HG03108 (cell line): ENCODE data around the gene DOK4.
"Not testable (repeated sequence)": the region's sequence is repeated elsewhere in the genome, so short reads cannot be mapped to it uniquely, and the experiment has no call there.

ENCODE experiments used
- ATAC-seq: cut with Tn5 transposase; IDR thresholded peaks from one replicate; pipeline ENCODE4 v1.9.1; 2021; ENCODE audit warnings: moderate library complexity; ENCODE audit not compliant: unreplicated experiment

The DOK4 gene

GRCh38 chr16:57452021-57452420 lies 34.3 kb downstream of the DOK4 start:
- ATAC-seq, result no peak

- ATAC-seq, result peak; percentile 98
These were observed 38.9 kb downstream of the DOK4 start, which contains the start of the genes CIAPIN1 and COQ9 for GRCh38 chr16:57447186-57447962. Gene CIAPIN1 (minus strand): TSS chr16:57447385. CDS start chr16:57440928, 6,457 bp downstream. Gene COQ9 (plus strand): TSS chr16:57447479. CDS start chr16:57447506, 27 bp downstream.

GRCh38 chr16:57446531-57447185 lies 39.6 kb downstream of the DOK4 start:
- peak; percentile 21 for ATAC-seq

- ATAC-seq, result no peak
These were observed 40.8 kb downstream of the DOK4 start for GRCh38 chr16:57445510-57445909.

GRCh38 chr16:57444711-57445110 lies 41.6 kb downstream of the DOK4 start:
- ATAC-seq, result no peak

- ATAC-seq, result not testable (repeated sequence)
These were observed 45.7 kb downstream of the DOK4 start for GRCh38 chr16:57440551-57440950.

GRCh38 chr16:57439947-57440346 lies 46.3 kb downstream of the DOK4 start:
- not testable (repeated sequence) for ATAC-seq

- ATAC-seq, result no peak
These were observed 50.5 kb downstream of the DOK4 start for GRCh38 chr16:57435838-57436237.

GRCh38 chr16:57434003-57434402 lies 52.3 kb downstream of the DOK4 start:
- ATAC-seq, result no peak

- no peak for ATAC-seq
These were observed 53.3 kb downstream of the DOK4 start for GRCh38 chr16:57432989-57433388.

- ATAC-seq, result no peak
These were observed 53.8 kb downstream of the DOK4 start for GRCh38 chr16:57432505-57432904.

- ATAC-seq, result no peak
These were observed 55.3 kb downstream of the DOK4 start for GRCh38 chr16:57430955-57431354.

- ATAC-seq, result no peak
These were observed 58.5 kb downstream of the DOK4 start for GRCh38 chr16:57427824-57428223.

- no peak for ATAC-seq
These were observed 59.0 kb downstream of the DOK4 start for GRCh38 chr16:57427307-57427706.

- no peak for ATAC-seq
These were observed 59.9 kb downstream of the DOK4 start for GRCh38 chr16:57426356-57426755.

- no peak for ATAC-seq
These were observed 61.7 kb downstream of the DOK4 start for GRCh38 chr16:57424583-57424982.

GRCh38 chr16:57423152-57423551 lies 63.1 kb downstream of the DOK4 start:
- ATAC-seq, result no peak

GRCh38 chr16:57422026-57422944 lies 64.0 kb downstream of the DOK4 start:
- no peak for ATAC-seq
